ENCODE data around the gene DOC2B. TPM values are rescaled to one million over a fixed set of nuclear protein-coding genes. Genes with fewer than 3 reads are reported as not detected.
A peak's percentile ranks its signal among the peaks of the same experiment; 100 is the strongest.

DOC2B gene
- total and polyA plus RNA-seq, 2 of the 8 experiments (the other 6 are each of a cell fraction or from before 2014, with no cell fraction given) = 1.3 to 3.3 TPM

GRCh38 chr17:197352-197751 lies 15.9 kb upstream of the DOC2B start:
- Histone ChIP-seq H3K23ac (ENCODE audit: insufficient read length) (no peak overlapping the region), H2BK20ac (ENCODE audit: low read length) (no peak overlapping the region), H4K91ac (replicated peaks; ENCODE audit: insufficient read length, low read length) (no peak overlapping the region), H3K79me2 (ENCODE audit: control insufficient read depth in 1 of 2, insufficient read depth in 2 of 2, low read length in 2 of 2) (no peaks in the 10 kb centered on the region), H2BK12ac (ENCODE audit: low read depth, low read length) (no peak overlapping the region), H3K36me3 (ENCODE audit: control insufficient read depth in 2 of 4, insufficient read depth in 4 of 4, low read length in 3 of 4) (no peaks in the 10 kb centered on the region), H2BK5ac (ENCODE audit: low read depth, low read length) (no peak overlapping the region), H3K18ac (ENCODE audit: extremely low read depth, low read length) (no peak overlapping the region), H3K27ac (ENCODE audit: low read depth, low read length) (no peak overlapping the region), H2AFZ (ENCODE audit: low read length) (no peak overlapping the region), H3K9ac (replicated peaks in 1 of 4; ENCODE audit: extremely low read depth in 1 of 4, low read depth in 3 of 4, low read length in 3 of 4) (no peak overlapping the region; a peak in 1 of 7 replicates), H2BK15ac (ENCODE audit: low read length) (peak overlapping the region; percentile 63; the same call in 1 of the 2 replicates), H3K56ac (replicated peaks; ENCODE audit: insufficient read length, low read depth, low read length) (no peak overlapping the region), H4K5ac (ENCODE audit: insufficient read length, low read depth, low read length) (no peak overlapping the region), H3K4ac (replicated peaks; ENCODE audit: insufficient read length, low read depth, low read length) (no peak overlapping the region), H4K20me1 (replicated peaks in 1 of 2; ENCODE audit: control insufficient read depth in 1 of 2, insufficient read depth in 2 of 2, low read length in 2 of 2) (no peaks in the 10 kb centered on the region), H3K23me2 (ENCODE audit: low read depth, low read length) (no peaks in the 10 kb centered on the region), H3K27me3 (replicated peaks in 1 of 4; ENCODE audit: control insufficient read depth in 3 of 4, extremely low read depth in 1 of 4, insufficient read depth in 3 of 4, low read length in 3 of 4) (no peaks in the 10 kb centered on the region; a peak in 1 of 7 replicates), H3K4me1 (replicated peaks in 1 of 4; ENCODE audit: control insufficient read depth in 3 of 4, insufficient read depth in 4 of 4, low read length in 3 of 4) (peaks cover 0 to 16% (median 4%) of the 10 kb centered on the region in 4 experiments; a peak in 4 of 7 replicates), H3K4me2 (ENCODE audit: insufficient read depth in 1 of 2, low read depth in 2 of 2, low read length in 2 of 2) (no peak overlapping the region), H3K79me1 (ENCODE audit: low read depth, low read length) (no peaks in the 10 kb centered on the region), H3K14ac (ENCODE audit: insufficient read length) (no peak overlapping the region), H2AK5ac (ENCODE audit: low read depth, low read length) (peak overlapping the region; percentile 99), H4K8ac (ENCODE audit: extremely low read depth, insufficient read depth, low read length) (no peak overlapping the region), H2BK120ac (replicated peaks; ENCODE audit: low read depth, low read length) (no peak overlapping the region), H3K4me3 (ENCODE audit: extremely low read depth in 1 of 4, insufficient read depth in 2 of 4, low read depth in 3 of 4, low read length in 4 of 4) (no peak overlapping the region), H3K9me3 (ENCODE audit: insufficient read depth in 2 of 2, low read depth in 1 of 2, low read length in 1 of 2) (no peaks in the 10 kb centered on the region)
- ChIA-PET POLR2A (ENCODE audit: partially characterized antibody) (no interaction called here), CTCF (ENCODE audit: partially characterized antibody) (interaction anchor here (1.1 to 1.4 kb wide), 3 partner anchors 111 to 215 kb away, joined by 3 to 6 read pairs (median 4); no protein-coding TSS in a partner anchor)
- FAIRE-seq (no peak), DNase-seq (ENCODE audit: low read depth in 1 of 2, low spot score in 2 of 2) (no peak)
- 94% methylated on average over 2 of the region's 2 CpGs; no CpG with 5 or more reads in 1 of the 2 experiments for WGBS, 2 experiments (ENCODE audit: extremely low coverage in 1 of 2, insufficient coverage in 1 of 2, insufficient read length in 1 of 2, insufficient replicate concordance in 2 of 2, low coverage in 1 of 2, low lambda C conversion rate in 2 of 2, missing lambda C conversion rate in 1 of 2)
- TF ChIP-seq HDAC2 (IDR thresholded peaks at IDR 0.05; ENCODE audit: borderline replicate concordance in 1 of 2, low read depth in 2 of 2, low read length in 2 of 2) = no peak
- TF ChIP-seq POU5F1 (IDR thresholded peaks at IDR 0.05; ENCODE audit: low read depth, low read length) = no peak
- no peak for TF ChIP-seq RBBP5 (IDR thresholded peaks at IDR 0.05; ENCODE audit: borderline replicate concordance, low read depth, low read length)
- TF ChIP-seq, protein P1, sequence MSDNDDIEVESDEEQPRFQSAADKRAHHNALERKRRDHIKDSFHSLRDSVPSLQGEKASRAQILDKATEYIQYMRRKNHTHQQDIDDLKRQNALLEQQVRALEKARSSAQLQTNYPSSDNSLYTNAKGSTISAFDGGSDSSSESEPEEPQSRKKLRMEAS (IDR thresholded peaks at IDR 0.05) = no peak
- no peak for TF ChIP-seq ASH2L (IDR thresholded peaks at IDR 0.05; ENCODE audit: low read length)
- TF ChIP-seq BACH1 (IDR thresholded peaks at IDR 0.05; ENCODE audit: low read length) = no peak
- TF ChIP-seq SIRT6 (IDR thresholded peaks at IDR 0.05; ENCODE audit: low read length) = no peak
- TF ChIP-seq RNF2 (IDR thresholded peaks at IDR 0.05; ENCODE audit: borderline replicate concordance, low read depth, low read length, missing control alignments, poor library complexity, severe bottlenecking) = no peak
- TF ChIP-seq ZNF274 (IDR thresholded peaks at IDR 0.05; ENCODE audit: borderline replicate concordance, extremely low read depth, low read length) = no peak
- TF ChIP-seq TEAD4 (IDR thresholded peaks at IDR 0.05; ENCODE audit: low read depth, low read length) = no peak
- TF ChIP-seq CBX5 (IDR thresholded peaks at IDR 0.05; ENCODE audit: low read depth, low read length) = no peak
- no peak for TF ChIP-seq SUZ12 (IDR thresholded peaks at IDR 0.05; ENCODE audit: low read length)
- no peak for TF ChIP-seq RAD21 (IDR thresholded peaks at IDR 0.05 in 1 of 2, conservative IDR thresholded peaks at IDR 0.05 in 1 of 2; ENCODE audit: low read depth in 2 of 2, low read length in 2 of 2)
- TF ChIP-seq POLR2AphosphoS5 (IDR thresholded peaks at IDR 0.05; ENCODE audit: low read depth, low read length) = no peak

Measured in H1 (cell line).